Hindlimb muscle (tissue), 1 donor: Measurements from ENCODE around the gene MAIP1. TPM values are rescaled to one million over a fixed set of nuclear protein-coding genes. Genes with fewer than 3 reads are reported as not detected.

Experiments
- DNase-seq: peaks from one replicate; pipeline ENCODE4 v3.0.0-alpha.2; 2013
- polyA plus RNA-seq: library from polyadenylated mRNA; unstranded; fragments of 120-200 nt; gene quantifications from one replicate; pipeline ENCODE4 v1.2.1, GENCODE V29; 2013; ENCODE audit not compliant: insufficient read length

MAIP1 gene
- polyA plus RNA-seq, 1 donor = 20.1 TPM

DNA sequence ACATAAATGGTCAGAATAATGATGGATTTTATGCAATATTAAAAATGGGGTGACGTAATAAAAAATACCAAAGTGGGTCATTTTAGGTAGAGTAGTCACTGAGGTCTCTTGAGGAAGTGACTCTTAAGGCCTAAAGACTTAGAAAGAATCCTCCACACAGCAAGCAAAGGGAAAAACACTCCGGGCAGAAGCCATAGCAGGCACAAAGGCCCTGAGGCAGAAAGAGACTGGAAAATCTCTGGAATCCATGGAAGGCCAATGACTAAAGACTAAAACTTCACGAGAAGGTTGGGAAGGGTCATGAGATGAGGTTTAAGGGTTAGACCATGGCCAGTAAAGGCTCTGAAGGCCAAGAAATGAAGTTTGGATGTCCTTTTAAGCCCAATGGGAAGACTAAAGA lies 36.9 kb downstream of the MAIP1 start:
- no peak for DNase-seq

DNA sequence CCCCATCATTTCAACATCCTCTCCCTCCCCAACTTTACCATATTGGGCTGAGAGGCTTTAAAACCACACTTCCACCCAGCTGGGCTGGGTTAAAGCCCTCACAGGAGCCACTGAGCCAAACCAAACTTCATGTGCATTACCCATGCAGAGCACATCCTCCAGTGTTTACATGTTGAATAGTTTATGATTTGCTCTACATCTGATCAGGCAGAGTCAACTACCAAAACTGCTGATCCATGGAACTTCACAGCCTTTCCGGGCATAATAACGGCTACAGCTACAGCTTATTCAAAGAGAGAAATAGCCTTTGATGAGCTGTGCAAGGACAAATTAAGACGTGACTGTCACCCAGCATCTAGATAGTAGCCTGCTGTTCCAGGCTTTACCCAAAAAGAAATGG lies 39.0 kb downstream of the MAIP1 start:
- no peak for DNase-seq

DNA sequence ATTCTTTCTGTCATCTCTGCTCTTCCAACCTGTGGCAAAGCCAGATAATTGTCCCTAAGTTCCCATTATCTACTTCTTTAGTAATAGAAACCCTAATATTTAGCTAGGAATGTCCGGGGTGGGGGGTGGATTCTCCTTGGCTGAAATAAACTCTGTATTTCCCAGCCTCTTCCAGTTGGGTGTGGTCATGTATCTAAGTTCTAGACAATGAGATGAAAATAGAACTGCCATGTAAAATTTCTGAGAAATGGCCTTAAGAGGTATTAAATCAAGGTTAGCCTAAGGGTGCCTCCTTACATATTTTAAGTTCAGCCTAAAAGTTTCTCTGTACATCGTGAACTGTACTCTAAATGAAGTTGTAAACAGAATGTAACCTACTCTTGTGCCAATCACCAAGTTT lies 39.5 kb downstream of the MAIP1 start:
- DNase-seq = no peak

DNA sequence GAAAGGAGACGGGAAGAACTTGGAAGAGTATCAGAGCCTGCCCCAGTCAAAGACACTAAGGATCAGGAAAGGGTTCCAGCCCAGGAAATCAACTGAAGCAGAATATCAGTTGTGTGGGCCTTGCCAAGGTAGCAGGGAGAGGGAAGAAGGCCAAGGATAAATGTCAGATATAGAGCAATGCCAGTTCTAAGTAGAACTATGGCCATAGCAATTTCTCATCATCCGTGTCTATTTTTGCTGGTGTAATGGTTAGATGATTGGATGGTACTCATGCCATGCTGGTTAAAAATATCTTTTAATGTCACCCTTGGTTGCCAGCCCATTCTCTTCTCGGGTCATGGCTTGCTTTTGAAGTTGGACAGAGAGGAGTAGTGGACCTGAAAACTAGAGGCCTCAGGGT lies 41.9 kb downstream of the MAIP1 start:
- no peak for DNase-seq

DNA sequence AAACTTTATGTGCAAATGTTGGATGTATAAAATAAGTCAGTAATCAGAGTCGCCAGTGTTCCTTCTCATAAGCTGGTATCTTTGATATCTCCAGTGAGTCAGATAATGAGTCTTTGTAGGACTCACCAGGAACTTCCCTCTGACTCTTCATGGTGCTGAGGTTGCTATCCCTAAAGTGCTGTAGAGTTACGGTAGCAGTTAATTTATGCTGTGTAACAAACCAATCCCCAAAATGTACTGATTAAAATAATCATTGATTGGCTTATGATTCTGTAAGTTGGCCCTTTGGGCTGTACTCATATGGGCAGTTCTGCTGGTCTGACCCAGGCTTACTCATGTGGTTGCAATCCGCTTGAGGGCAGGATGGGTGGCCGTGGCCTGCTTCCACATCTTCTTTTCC lies 43.8 kb downstream of the MAIP1 start:
- no peak for DNase-seq

DNA sequence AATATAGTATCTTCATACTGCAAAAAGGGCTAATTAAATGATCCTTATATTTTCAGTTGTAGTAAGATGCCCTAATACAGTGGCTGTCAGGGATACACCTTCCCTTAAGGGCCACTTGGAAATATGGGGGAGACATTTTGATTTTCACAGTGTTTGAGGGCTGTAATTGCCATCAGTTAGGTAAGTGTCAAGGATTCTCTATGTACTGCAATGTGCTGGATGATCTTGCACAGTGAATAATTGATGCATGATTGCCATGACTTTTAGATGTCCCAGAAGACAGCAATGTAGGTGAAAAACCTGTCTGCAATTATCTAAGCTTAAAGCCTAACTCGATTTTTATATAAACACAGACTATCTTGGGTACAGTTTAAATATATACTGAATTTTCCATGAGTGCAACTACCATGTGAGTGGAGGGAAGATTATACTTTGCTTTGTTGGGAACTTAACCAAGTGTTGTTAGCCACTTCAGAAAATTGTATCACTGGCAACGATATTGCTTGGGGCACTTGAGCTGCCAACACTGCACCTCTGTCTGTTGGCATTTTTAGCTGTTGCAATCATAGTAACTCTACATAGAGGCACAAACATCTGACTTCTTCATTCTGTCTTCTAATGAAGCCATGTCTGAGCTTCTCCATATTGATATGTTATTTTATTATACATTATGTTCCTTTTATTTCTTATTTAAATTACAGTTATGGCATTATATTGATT lies 45.2 kb downstream of the MAIP1 start:
- no peak for DNase-seq

DNA sequence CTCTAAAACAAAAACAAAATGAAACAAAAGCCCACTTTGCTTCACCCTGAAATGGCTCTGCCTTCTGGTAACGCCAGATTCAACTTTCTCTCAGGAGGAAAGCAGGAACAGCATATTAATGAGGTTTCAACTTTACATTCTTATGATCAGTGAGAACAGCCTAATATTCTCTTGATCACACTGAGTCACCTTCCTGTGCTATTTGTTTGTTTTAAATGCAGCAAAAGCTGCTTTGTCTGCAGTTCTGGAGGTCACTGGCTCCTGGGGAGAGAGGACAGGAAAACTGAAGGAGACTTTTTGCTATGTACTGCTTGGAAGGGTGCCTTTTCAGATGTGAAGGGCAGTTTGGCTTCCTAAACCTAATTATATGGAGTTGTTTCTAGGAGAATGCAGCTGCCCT lies 48.1 kb downstream of the MAIP1 start:
- DNase-seq = no peak

DNA sequence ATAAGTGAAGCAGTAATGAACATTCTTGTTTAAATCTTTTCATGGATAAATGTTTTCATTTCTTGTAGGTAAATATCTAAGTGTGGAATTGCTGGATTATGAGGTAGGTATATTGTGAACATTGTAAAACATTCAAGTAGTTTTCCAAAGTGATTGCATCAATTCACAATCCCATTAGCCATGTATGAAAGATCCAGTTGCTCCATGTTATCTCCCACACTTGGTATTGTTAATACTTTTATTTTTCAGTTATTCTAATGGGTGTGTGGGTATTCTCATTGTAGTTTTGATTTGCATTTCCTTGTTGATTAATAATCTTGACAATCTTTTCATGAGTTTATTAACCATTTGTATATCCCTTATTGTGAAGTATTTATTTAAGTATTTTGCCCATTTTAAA lies 50.3 kb downstream of the MAIP1 start:
- DNase-seq = no peak

DNA sequence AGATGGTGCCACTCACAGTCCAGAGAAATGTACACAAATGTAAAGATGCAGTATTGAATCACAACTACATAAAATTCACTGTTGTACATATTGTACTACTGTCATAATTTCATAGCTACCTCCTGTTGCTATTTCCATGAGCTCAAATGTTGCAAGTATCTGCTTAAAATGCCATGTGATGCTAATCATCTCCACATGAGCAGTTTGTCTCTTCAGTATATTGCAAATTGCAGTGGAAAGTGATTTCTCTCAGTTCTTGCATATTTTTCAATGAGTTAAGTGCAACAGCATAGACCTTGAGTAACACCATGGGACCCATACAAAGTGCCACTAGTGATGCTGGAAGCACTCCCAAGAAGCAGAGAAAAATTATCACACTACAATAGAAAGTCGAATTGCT lies 51.9 kb downstream of the MAIP1 start:
- DNase-seq = no peak

DNA sequence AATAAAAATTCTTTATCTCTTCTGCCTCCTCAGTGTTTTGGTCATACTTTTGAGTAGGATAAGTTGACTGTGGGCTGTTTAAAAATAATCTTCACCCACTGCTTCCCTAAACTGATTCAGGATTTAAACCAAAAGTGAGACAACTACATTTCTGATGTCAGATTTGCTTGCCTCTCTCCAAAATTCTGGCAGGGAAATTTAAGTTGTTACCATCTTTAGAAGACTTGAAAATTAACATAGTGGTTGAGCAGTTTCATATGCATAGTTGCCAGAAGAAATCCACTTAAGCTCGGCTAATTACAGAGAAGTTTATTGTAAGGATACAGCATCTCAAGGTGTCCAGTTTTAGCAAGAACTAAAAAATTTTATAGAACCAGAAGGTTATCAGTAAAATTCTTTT lies 57.0 kb downstream of the MAIP1 start:
- no peak for DNase-seq

Other genes starting within 250 kb of the MAIP1 start
- 2.0 TPM for gene FTCDNL1, start 104.4 kb upstream of the MAIP1 start, polyA plus RNA-seq
- gene C2orf69, start 44.3 kb upstream of the MAIP1 start, polyA plus RNA-seq = 10.2 TPM
- gene TYW5, start 91 bp upstream of the MAIP1 start, polyA plus RNA-seq = 8.1 TPM